HepG2 (cell line): ENCODE measurements around the gene SLC16A5. TPM values are rescaled to one million over a fixed set of nuclear protein-coding genes. Genes with fewer than 3 reads are reported as not detected.

Experiments
- ARID5B ChIP-seq: IDR thresholded peaks from 2 replicates; pipeline ENCODE4 v1.4.0; 2020; ENCODE audit warnings: mild to moderate bottlenecking, missing genetic modification reagents
- CBX1 ChIP-seq: IDR thresholded peaks from one replicate; pipeline ENCODE4 v1.6.1; 2016; ENCODE audit warnings: antibody characterized with exemption, low read depth
- ESRRA ChIP-seq: sonication (generic); formaldehyde crosslinking; IDR thresholded peaks from 2 replicates; pipeline ENCODE4 v1.5.1; 2020; ENCODE audit warnings: mild to moderate bottlenecking, low read depth, missing genetic modification reagents
- HES4 ChIP-seq: sonication (generic); formaldehyde crosslinking; IDR thresholded peaks from 2 replicates; pipeline ENCODE4 v1.9.0; 2021; ENCODE audit warnings: mild to moderate bottlenecking, missing genetic modification reagents, borderline replicate concordance
- HNRNPK ChIP-seq: fragments of 200-400 bp; formaldehyde crosslinking; IDR thresholded peaks from 2 replicates; pipeline ENCODE4 v1.6.1; 2018; ENCODE audit warnings: low read length, low read depth, moderate library complexity, mild to moderate bottlenecking; ENCODE audit not compliant: poor library complexity, severe bottlenecking
- KDM5A ChIP-seq: fragments of 200-600 bp; sonication (generic); IDR thresholded peaks from 2 replicates; pipeline ENCODE4 v1.7.0; 2018; ENCODE audit warnings: antibody characterized with exemption, mild to moderate bottlenecking, low read length, borderline replicate concordance
- MEIS2 ChIP-seq: sonication (generic); formaldehyde crosslinking; IDR thresholded peaks from 2 replicates; pipeline ENCODE4 v1.9.0; 2021; ENCODE audit warnings: mild to moderate bottlenecking, missing genetic modification reagents
- NCOA2 ChIP-seq: sonication (generic); formaldehyde crosslinking; IDR thresholded peaks from 2 replicates; pipeline ENCODE4 v1.8.0; 2022; ENCODE audit warnings: inconsistent platforms
- NR1H2 ChIP-seq: sonication (generic); formaldehyde crosslinking; IDR thresholded peaks from 2 replicates; pipeline ENCODE4 v1.8.1; 2022; ENCODE audit warnings: low read depth, missing genetic modification reagents, borderline replicate concordance
- NRL ChIP-seq: sonication (generic); formaldehyde crosslinking; IDR thresholded peaks from 2 replicates; pipeline ENCODE4 v1.5.0; 2020; ENCODE audit warnings: missing genetic modification reagents, mild to moderate bottlenecking, moderate library complexity, borderline replicate concordance
- RXRB ChIP-seq: IDR thresholded peaks from 2 replicates; pipeline ENCODE4 v1.6.1; 2016; ENCODE audit warnings: borderline replicate concordance, missing genetic modification reagents, missing compliant biosample characterization
- TCF7 ChIP-seq: sonication (generic); IDR thresholded peaks from 2 replicates; pipeline ENCODE4 v1.6.1; 2016; ENCODE audit warnings: antibody characterized with exemption, low read depth
- TEAD2 ChIP-seq: sonication (generic); formaldehyde crosslinking; IDR thresholded peaks from 2 replicates; pipeline ENCODE4 v1.9.0; 2021; ENCODE audit warnings: missing genetic modification reagents
- THAP9 ChIP-seq: sonication (generic); formaldehyde crosslinking; IDR thresholded peaks from 2 replicates; pipeline ENCODE4; 2020; ENCODE audit warnings: missing genetic modification reagents, mild to moderate bottlenecking, borderline replicate concordance
- USF2 ChIP-seq, 2 experiments: sonication (generic) in 1 of 2; formaldehyde crosslinking in 1 of 2; IDR thresholded peaks; 2 replicates each; pipeline versions ENCODE4 v1.5.1 to v1.6.1; 2011 to 2020; ENCODE audit warnings: borderline replicate concordance in 1 of 2, low read depth in 1 of 2, low read length in 1 of 2, mild to moderate bottlenecking in 1 of 2, missing genetic modification reagents in 1 of 2, moderate library complexity in 1 of 2
- XRCC5 ChIP-seq: fragments of 200-400 bp; formaldehyde crosslinking; optimal IDR thresholded peaks from 2 replicates; pipeline ENCODE3; 2017; ENCODE audit warnings: mild to moderate bottlenecking, low read length
- ZNF101 ChIP-seq: sonication (generic); formaldehyde crosslinking; IDR thresholded peaks from 2 replicates; pipeline ENCODE4 v1.4.0; 2020; ENCODE audit warnings: mild to moderate bottlenecking, low read depth, missing genetic modification reagents, borderline replicate concordance
- ZNF317 ChIP-seq: sonication (generic); formaldehyde crosslinking; IDR thresholded peaks from 2 replicates; pipeline ENCODE4 v1.5.0; 2020; ENCODE audit warnings: mild to moderate bottlenecking, missing genetic modification reagents
- ZNF678 ChIP-seq: sonication (generic); formaldehyde crosslinking; IDR thresholded peaks from 2 replicates; pipeline ENCODE4 v1.4.0; 2020; ENCODE audit warnings: mild to moderate bottlenecking, missing genetic modification reagents
- ZNF766 ChIP-seq: sonication (generic); formaldehyde crosslinking; IDR thresholded peaks from 2 replicates; pipeline ENCODE4 v1.5.0; 2020; ENCODE audit warnings: missing genetic modification reagents, borderline replicate concordance
- polyA plus RNA-seq, 8 experiments: library from polyadenylated mRNA; depleted of rRNA in 3 of 8; stranded (reverse) in 7 of 8; unstranded in 1 of 8; fragments of >200 nt; fragmentation: Illumina TruSeq in 4 of 8; extraction: Trizol in 4 of 8; gene quantifications; 2 replicates each; pipeline versions ENCODE4 v1.2.1 to v1.2.3, GENCODE V29; 2011 to 2016; ENCODE audit warnings: low read depth in 4 of 8, missing spikeins in 1 of 8, mixed read lengths in 1 of 8; ENCODE audit not compliant: insufficient read depth in 1 of 8
- total RNA-seq, 5 experiments: library from RNA; depleted of rRNA; stranded (reverse); fragments of >200 nt; fragmentation: Illumina TruSeq; extraction: Trizol; gene quantifications; 2 replicates each; pipeline ENCODE4 v1.2.3, GENCODE V29; 2016; ENCODE audit warnings: low read depth in 1 of 5

Gene SLC16A5
- total and polyA plus RNA-seq, 2 of the 13 experiments (the other 11 are each of a cell fraction or from before 2014, with no cell fraction given) = 0.69 to 5.6 TPM

- TF ChIP-seq ARID5B (CRISPR knock-in tag) (peak; percentile 98), THAP9 (CRISPR knock-in tag) (0 out of 2 replicates have a peak, but pooled peaks have one; percentile 42), ZNF101 (CRISPR knock-in tag) (no peak), NCOA2 (CRISPR knock-in tag) (peak; percentile 88), ESRRA (CRISPR knock-in tag) (peak; percentile 90), ZNF766 (no peak), RXRB (peak; percentile 97), NR1H2 (CRISPR knock-in tag) (peak; percentile 67; the same call in 1 of the 2 replicates), HES4 (CRISPR knock-in tag) (no peak), TCF7 (peak; percentile 75), MEIS2 (CRISPR knock-in tag) (peak; percentile 94), TEAD2 (CRISPR knock-in tag) (no peak), XRCC5 (peak; percentile 79), KDM5A (no peak), CBX1 (no peak), ZNF317 (CRISPR knock-in tag) (no peak), HNRNPK (no peak), NRL (CRISPR knock-in tag) (peak; percentile 54; the same call in 1 of the 2 replicates), ZNF678 (CRISPR knock-in tag) (no peak), USF2 (IDR thresholded peaks at IDR 0.05; ENCODE audit: low read depth, low read length) (no peak), USF2 (CRISPR knock-in tag; IDR thresholded peaks at IDR 0.05; ENCODE audit: borderline replicate concordance) (no peak)
Measured at GRCh38 chr17:75084039-75084660, 3.6 kb upstream of the SLC16A5 start (continued).
